Smooth muscle cell (in vitro differentiated cells): ENCODE data around the gene UBE2G1. TPM values are rescaled to one million over a fixed set of nuclear protein-coding genes. Genes with fewer than 3 reads are reported as not detected.
"Not testable (repeated sequence)": the region's sequence is repeated elsewhere in the genome, so short reads cannot be mapped to it uniquely, and the experiment has no call there.

Experiments used
- DNase-seq: peaks from one replicate; lab custom pipeline; 2025; ENCODE audit not compliant: unreplicated experiment; lab: John Stamatoyannopoulos, UW
- H2AFZ ChIP-seq: fragments of 200-600 bp; sonication (generic); 2 replicates; pipeline ENCODE4 v1.6.0; 2016; ENCODE audit warnings: antibody characterized with exemption, low read depth, mild to moderate bottlenecking
- H3F3A ChIP-seq: fragments of 200-600 bp; sonication (generic); 2 replicates; pipeline ENCODE4 v1.6.0; 2017; ENCODE audit warnings: antibody characterized with exemption, low read depth
- H3K27ac ChIP-seq: fragments of 200-600 bp; sonication (generic); 2 replicates; pipeline ENCODE4 v1.5.1; 2016; ENCODE audit warnings: low read depth, mild to moderate bottlenecking
- H3K27me3 ChIP-seq: fragments of 200-600 bp; sonication (generic); 2 replicates; pipeline ENCODE4 v1.6.1; 2016; ENCODE audit warnings: low read depth, mild to moderate bottlenecking
- H3K36me3 ChIP-seq: fragments of 200-600 bp; sonication (generic); 2 replicates; pipeline ENCODE4 v1.5.1; 2016; ENCODE audit warnings: low read depth
- H3K4me1 ChIP-seq: fragments of 200-600 bp; sonication (generic); 2 replicates; pipeline ENCODE4 v1.5.1; 2016; ENCODE audit warnings: low read depth
- H3K4me2 ChIP-seq: fragments of 200-600 bp; sonication (generic); 2 replicates; pipeline ENCODE4 v1.6.0; 2016; ENCODE audit warnings: mild to moderate bottlenecking
- H3K4me3 ChIP-seq: fragments of 200-600 bp; sonication (generic); 2 replicates; pipeline ENCODE4 v1.5.1; 2016; ENCODE audit warnings: mild to moderate bottlenecking
- H3K79me2 ChIP-seq: fragments of 200-600 bp; sonication (generic); 2 replicates; pipeline ENCODE4 v1.6.0; 2016; ENCODE audit warnings: low read depth, mild to moderate bottlenecking
- H3K9ac ChIP-seq: fragments of 200-600 bp; sonication (generic); 2 replicates; pipeline ENCODE4 v1.6.0; 2016; ENCODE audit warnings: low read depth
- H3K9me3 ChIP-seq: fragments of 200-600 bp; sonication (generic); replicated peaks from 2 replicates; pipeline ENCODE4 v1.5.1; 2016; ENCODE audit warnings: low read depth
- H4K20me1 ChIP-seq: fragments of 200-600 bp; sonication (generic); 2 replicates; pipeline ENCODE4 v1.6.0; 2016; ENCODE audit warnings: low read depth
- WGBS: methylation state at CpG from one replicate; pipeline ENCODE4 v1.1.7; 2016; ENCODE audit warnings: low lambda C conversion rate; 5-methylcytosine and 5-hydroxymethylcytosine counted together
- polyA plus RNA-seq: library from polyadenylated mRNA; unstranded; fragments of >200 nt; fragmentation: Nextera tagmentation; extraction: Ambion mirVana; gene quantifications from 2 replicates; pipeline ENCODE4 v1.2.1, GENCODE V29; 2016
- total RNA-seq: library from RNA; depleted of rRNA; stranded (reverse); fragments of >200 nt; gene quantifications from 2 replicates; pipeline ENCODE4 v1.2.3, GENCODE V29; 2014
- TF ChIP-seq, protein P1 (sequence below): fragments of 200-600 bp; sonication (generic); IDR thresholded peaks from 2 replicates; pipeline ENCODE4 v1.5.1; 2017; ENCODE audit warnings: borderline replicate concordance, mild to moderate bottlenecking, antibody characterized with exemption; ENCODE audit not compliant: insufficient read depth, poor library complexity, severe bottlenecking

The UBE2G1 gene
- total and polyA plus RNA-seq, 2 experiments from 2014 or later, result 39.9 to 63.7 TPM

DNA sequence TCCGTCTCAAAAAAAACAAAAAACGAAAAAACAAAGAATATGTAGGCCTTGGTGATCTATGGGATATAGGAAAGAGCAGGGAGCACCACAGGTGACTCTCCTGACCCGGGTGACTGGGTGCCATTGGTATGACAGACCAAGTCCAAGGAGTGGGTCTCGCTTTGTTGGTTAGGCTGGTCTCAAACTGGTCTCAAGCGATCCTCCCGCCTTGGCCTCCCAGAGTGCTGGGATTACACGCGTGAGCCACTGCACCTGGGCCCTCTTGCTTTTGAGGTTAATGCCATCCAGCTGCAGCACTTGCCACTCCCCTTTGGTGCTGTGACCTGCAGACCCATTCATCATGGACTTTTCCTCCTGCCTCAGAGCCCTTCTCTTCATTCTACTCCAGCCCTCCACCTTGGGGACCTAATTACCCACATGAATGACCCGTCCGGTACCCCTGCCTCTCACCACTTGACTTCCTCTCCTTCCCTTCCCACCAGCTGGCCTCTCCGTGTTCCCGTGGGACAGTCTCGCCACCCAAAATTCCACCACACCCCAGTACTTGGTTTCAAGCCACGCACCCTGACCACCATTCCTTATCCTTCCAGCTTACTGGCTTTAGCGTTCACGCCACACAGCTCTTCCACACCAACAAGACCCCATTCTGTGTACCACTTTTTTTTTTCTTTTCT, 3.2 kb upstream of the UBE2G1 start:
- H3K9me3 ChIP-seq, result no peaks in the 10 kb centered on the region
- H3K9ac ChIP-seq, result no peak overlapping the region
- no peak overlapping the region for H3K27ac ChIP-seq
- H3K36me3 ChIP-seq, result no peaks in the 10 kb centered on the region
- no peak for DNase-seq
- no peak overlapping the region for H3K4me2 ChIP-seq
- TF ChIP-seq, protein P1, sequence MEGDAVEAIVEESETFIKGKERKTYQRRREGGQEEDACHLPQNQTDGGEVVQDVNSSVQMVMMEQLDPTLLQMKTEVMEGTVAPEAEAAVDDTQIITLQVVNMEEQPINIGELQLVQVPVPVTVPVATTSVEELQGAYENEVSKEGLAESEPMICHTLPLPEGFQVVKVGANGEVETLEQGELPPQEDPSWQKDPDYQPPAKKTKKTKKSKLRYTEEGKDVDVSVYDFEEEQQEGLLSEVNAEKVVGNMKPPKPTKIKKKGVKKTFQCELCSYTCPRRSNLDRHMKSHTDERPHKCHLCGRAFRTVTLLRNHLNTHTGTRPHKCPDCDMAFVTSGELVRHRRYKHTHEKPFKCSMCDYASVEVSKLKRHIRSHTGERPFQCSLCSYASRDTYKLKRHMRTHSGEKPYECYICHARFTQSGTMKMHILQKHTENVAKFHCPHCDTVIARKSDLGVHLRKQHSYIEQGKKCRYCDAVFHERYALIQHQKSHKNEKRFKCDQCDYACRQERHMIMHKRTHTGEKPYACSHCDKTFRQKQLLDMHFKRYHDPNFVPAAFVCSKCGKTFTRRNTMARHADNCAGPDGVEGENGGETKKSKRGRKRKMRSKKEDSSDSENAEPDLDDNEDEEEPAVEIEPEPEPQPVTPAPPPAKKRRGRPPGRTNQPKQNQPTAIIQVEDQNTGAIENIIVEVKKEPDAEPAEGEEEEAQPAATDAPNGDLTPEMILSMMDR, result no peak
- peaks cover 13% of the 10 kb centered on the region for H3F3A ChIP-seq
- peaks cover 2% of the 10 kb centered on the region for H3K4me1 ChIP-seq
- H3K27me3 ChIP-seq, result no peaks in the 10 kb centered on the region
- WGBS, result 95% methylated on average over 16 of the region's 16 CpGs
- no peak overlapping the region for H2AFZ ChIP-seq
- peaks cover 15% of the 10 kb centered on the region for H3K79me2 ChIP-seq
- H3K4me3 ChIP-seq, result no peak overlapping the region
- H4K20me1 ChIP-seq, result peaks cover 13% of the 10 kb centered on the region

- H3K9me3 ChIP-seq, result no peaks in the 10 kb centered on the region
These were observed 1.9 kb upstream of the UBE2G1 start for GRCh38 chr17:4368341-4368740.

GRCh38 chr17:4367177-4367576, 702 bp upstream of the UBE2G1 start:
- DNase-seq, result not testable (repeated sequence)
- H3K27ac ChIP-seq, result peak overlapping the region; percentile 86

More at GRCh38 chr17:4368341-4368740, 1.9 kb upstream of the UBE2G1 start:
- H3K27ac ChIP-seq, result no peak overlapping the region
- H4K20me1 ChIP-seq, result peaks cover 27% of the 10 kb centered on the region
- H3K79me2 ChIP-seq, result peaks cover 28% of the 10 kb centered on the region
- 91% methylated on average over 5 of the region's 5 CpGs for WGBS
- H3F3A ChIP-seq, result peaks cover 13% of the 10 kb centered on the region
- H3K27me3 ChIP-seq, result no peaks in the 10 kb centered on the region
- H3K4me2 ChIP-seq, result no peak overlapping the region
- H2AFZ ChIP-seq, result no peak overlapping the region
- H3K4me1 ChIP-seq, result peaks cover 4% of the 10 kb centered on the region
- no peak for DNase-seq
- no peak overlapping the region for H3K4me3 ChIP-seq
- TF ChIP-seq, protein P1, result no peak
- no peaks in the 10 kb centered on the region for H3K36me3 ChIP-seq
- H3K9ac ChIP-seq, result no peak overlapping the region

DNA sequence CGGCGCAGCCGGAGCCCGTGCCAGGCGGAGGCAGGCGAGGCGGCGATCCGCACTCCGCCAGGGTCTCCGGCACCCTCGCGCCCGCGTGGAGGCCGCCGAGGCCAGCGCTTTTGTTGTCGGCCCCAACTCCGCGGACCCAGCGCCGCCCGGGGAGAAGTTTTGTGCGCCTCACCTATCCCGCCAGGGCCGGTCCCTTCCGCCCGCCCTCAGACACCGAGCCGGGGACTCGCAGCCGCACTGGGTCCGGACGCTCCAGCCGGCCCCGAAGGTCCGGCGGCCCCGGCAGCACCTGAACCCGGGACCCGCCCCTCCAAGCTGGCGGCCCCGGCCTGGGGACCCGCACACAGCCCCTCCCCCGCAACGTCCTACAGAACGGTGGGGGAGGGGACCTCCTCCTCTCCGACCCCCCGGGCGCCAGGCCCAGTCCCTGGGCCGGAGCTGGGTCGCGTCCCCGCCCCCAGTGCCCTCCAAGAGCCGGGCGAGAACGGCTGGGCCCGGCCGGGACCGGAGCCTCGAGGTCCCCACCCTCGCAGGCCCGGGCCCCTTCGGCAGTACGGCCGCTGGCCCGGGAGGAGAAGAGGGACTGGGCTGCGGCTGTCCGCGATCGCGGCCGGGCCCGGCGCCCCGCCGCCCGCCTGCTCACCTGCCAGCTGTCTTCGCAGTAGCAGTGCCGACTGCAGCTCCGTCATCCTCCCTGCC, 698 bp downstream of the UBE2G1 start:
- peaks cover 54% of the 10 kb centered on the region for H3K79me2 ChIP-seq
- no peaks in the 10 kb centered on the region for H3K9me3 ChIP-seq
- H3K36me3 ChIP-seq, result no peaks in the 10 kb centered on the region
- peak; percentile 53 for DNase-seq
- WGBS, result under 1% methylated on average over 57 of the region's 82 CpGs
- H3K9ac ChIP-seq, result peak overlapping the region; percentile 94
- peak overlapping the region; percentile 87 for H3K4me2 ChIP-seq
- peaks cover 53% of the 10 kb centered on the region for H4K20me1 ChIP-seq
- H3K27me3 ChIP-seq, result no peaks in the 10 kb centered on the region
- peak overlapping the region; percentile 86 for H3K27ac ChIP-seq
- TF ChIP-seq, protein P1, result peak; percentile 4
- H3K4me3 ChIP-seq, result peak overlapping the region; percentile 83
- H3K4me1 ChIP-seq, result peaks cover 4% of the 10 kb centered on the region
- H2AFZ ChIP-seq, result peak overlapping the region; percentile 13
- peaks cover 13% of the 10 kb centered on the region for H3F3A ChIP-seq

More at GRCh38 chr17:4367177-4367576, 702 bp upstream of the UBE2G1 start:
- peak overlapping the region; percentile 83 for H3K4me3 ChIP-seq
- peak overlapping the region; percentile 9 for H3K9ac ChIP-seq
- H3K9me3 ChIP-seq, H3K4me1 ChIP-seq, H3K27me3 ChIP-seq, H3K36me3 ChIP-seq: not testable (repeated sequence)
- 97% methylated on average over 9 of the region's 10 CpGs for WGBS
- H4K20me1 ChIP-seq, result peaks cover 39% of the 10 kb centered on the region
- H3K79me2 ChIP-seq, result peaks cover 40% of the 10 kb centered on the region
- H3K4me2 ChIP-seq, result peak overlapping the region; percentile 61
- H2AFZ ChIP-seq, result peak overlapping the region; percentile 89
- H3F3A ChIP-seq, result peaks cover 13% of the 10 kb centered on the region
